HepG2 (cell line): Measurements from ENCODE around the gene TRPC4AP. TPM values are rescaled to one million over a fixed set of nuclear protein-coding genes. Genes with fewer than 3 reads are reported as not detected.
A peak's percentile ranks its signal among the peaks of the same experiment; 100 is the strongest.

ENCODE experiments used
- ARNT2 ChIP-seq: sonication (generic); formaldehyde crosslinking; IDR thresholded peaks from 2 replicates; pipeline ENCODE4 v1.8.0; 2022; ENCODE audit warnings: mild to moderate bottlenecking, low read depth, missing genetic modification reagents, moderate library complexity
- ATAD3A ChIP-seq: sonication (generic); formaldehyde crosslinking; IDR thresholded peaks from 2 replicates; pipeline ENCODE4 v1.4.0; 2020; ENCODE audit warnings: missing genetic modification reagents
- BHLHE40 ChIP-seq: IDR thresholded peaks from 2 replicates; pipeline ENCODE4 v1.6.1; 2011; ENCODE audit warnings: low read length, improper control_type of control experiment
- GTF3A ChIP-seq: sonication (generic); formaldehyde crosslinking; conservative IDR thresholded peaks from 2 replicates; pipeline ENCODE4 v1.4.0; 2020; ENCODE audit warnings: mild to moderate bottlenecking, missing genetic modification reagents
- HNRNPK ChIP-seq: fragments of 200-400 bp; formaldehyde crosslinking; IDR thresholded peaks from 2 replicates; pipeline ENCODE4 v1.6.1; 2018; ENCODE audit warnings: low read length, low read depth, moderate library complexity, mild to moderate bottlenecking; ENCODE audit not compliant: poor library complexity, severe bottlenecking
- HOXA5 ChIP-seq: sonication (generic); formaldehyde crosslinking; IDR thresholded peaks from 2 replicates; pipeline ENCODE4 v1.4.0; 2020; ENCODE audit warnings: missing genetic modification reagents
- IRF9 ChIP-seq: sonication (generic); formaldehyde crosslinking; IDR thresholded peaks from 2 replicates; pipeline ENCODE4 v1.8.0; 2022; ENCODE audit warnings: missing genetic modification reagents, mild to moderate bottlenecking, borderline replicate concordance
- MAFG ChIP-seq: sonication (generic); formaldehyde crosslinking; IDR thresholded peaks from 2 replicates; pipeline ENCODE4 v1.5.1; 2020; ENCODE audit warnings: mild to moderate bottlenecking, missing genetic modification reagents
- RFX3 ChIP-seq: IDR thresholded peaks from 2 replicates; pipeline ENCODE4 v1.6.1; 2016; ENCODE audit warnings: missing biosample characterization, missing genetic modification reagents
- SIX4 ChIP-seq: sonication (generic); formaldehyde crosslinking; IDR thresholded peaks from 2 replicates; pipeline ENCODE4 v1.4.0; 2020; ENCODE audit warnings: missing genetic modification reagents
- SP2 ChIP-seq: sonication (generic); formaldehyde crosslinking; IDR thresholded peaks from 2 replicates; pipeline ENCODE4 v1.5.1; 2020; ENCODE audit warnings: mild to moderate bottlenecking, missing genetic modification reagents
- SSRP1 ChIP-seq: IDR thresholded peaks from 2 replicates; pipeline ENCODE4 v1.6.1; 2016; ENCODE audit warnings: control low read depth
- TERF1 ChIP-seq: sonication (generic); formaldehyde crosslinking; IDR thresholded peaks from 2 replicates; pipeline ENCODE4 v1.8.0; 2022; ENCODE audit warnings: mild to moderate bottlenecking, missing genetic modification reagents, moderate library complexity
- ZBTB40 ChIP-seq, 2 experiments: fragments of 450-650 bp in 1 of 2; sonication (generic) in 1 of 2; formaldehyde crosslinking in 1 of 2; IDR thresholded peaks; 2 replicates each; pipeline versions ENCODE4 v1.6.1 to v1.8.0; 2016 to 2022; ENCODE audit warnings: antibody characterized with exemption in 1 of 2, mild to moderate bottlenecking in 1 of 2, missing genetic modification reagents in 1 of 2
- ZFP36 ChIP-seq: fragments of 150-350 bp; IDR thresholded peaks from 2 replicates; pipeline ENCODE4 v1.6.1; 2018; ENCODE audit warnings: borderline replicate concordance, low read length, low read depth; ENCODE audit not compliant: partially characterized antibody
- ZMAT3 ChIP-seq: sonication (generic); formaldehyde crosslinking; conservative IDR thresholded peaks from 2 replicates; pipeline ENCODE4 v1.7.0; 2021; ENCODE audit warnings: missing genetic modification reagents
- ZNF331 ChIP-seq: sonication (generic); formaldehyde crosslinking; IDR thresholded peaks from 2 replicates; pipeline ENCODE4 v1.4.0; 2020; ENCODE audit warnings: missing genetic modification reagents
- ZNF782 ChIP-seq: sonication (generic); formaldehyde crosslinking; IDR thresholded peaks from 2 replicates; pipeline ENCODE4 v1.4.0; 2020; ENCODE audit warnings: missing genetic modification reagents, mild to moderate bottlenecking, borderline replicate concordance
- ZSCAN12 ChIP-seq: sonication (generic); formaldehyde crosslinking; IDR thresholded peaks from 2 replicates; pipeline ENCODE4 v1.9.0; 2021; ENCODE audit warnings: mild to moderate bottlenecking, missing genetic modification reagents
- polyA plus RNA-seq, 8 experiments: library from polyadenylated mRNA; depleted of rRNA in 3 of 8; stranded (reverse) in 7 of 8; unstranded in 1 of 8; fragments of >200 nt; fragmentation: Illumina TruSeq in 4 of 8; extraction: Trizol in 4 of 8; gene quantifications; 2 replicates each; pipeline versions ENCODE4 v1.2.1 to v1.2.3, GENCODE V29; 2011 to 2016; ENCODE audit warnings: low read depth in 4 of 8, missing spikeins in 1 of 8, mixed read lengths in 1 of 8; ENCODE audit not compliant: insufficient read depth in 1 of 8
- total RNA-seq, 5 experiments: library from RNA; depleted of rRNA; stranded (reverse); fragments of >200 nt; fragmentation: Illumina TruSeq; extraction: Trizol; gene quantifications; 2 replicates each; pipeline ENCODE4 v1.2.3, GENCODE V29; 2016; ENCODE audit warnings: low read depth in 1 of 5

TRPC4AP gene
- total and polyA plus RNA-seq, 2 of the 13 experiments (the other 11 are each of a cell fraction or from before 2014, with no cell fraction given) = 136 to 137 TPM

GRCh38 chr20:34955231-34956040 lies 137.2 kb downstream of the TRPC4AP start, which contains the start of the genes GSS and MYH7B (continued):
- no peak for TF ChIP-seq ZBTB40 (IDR thresholded peaks at IDR 0.05)
- peak; percentile 92 for TF ChIP-seq ZBTB40 (CRISPR knock-in tag; IDR thresholded peaks at IDR 0.05)
- TF ChIP-seq MAFG (CRISPR knock-in tag) = no peak
- peak; percentile 88 for TF ChIP-seq HNRNPK
- peak; percentile 94 for TF ChIP-seq SSRP1 (CRISPR knock-in tag)
- peak; percentile 67; the same call in 1 of the 2 replicates for TF ChIP-seq ATAD3A (CRISPR knock-in tag)
- TF ChIP-seq ZSCAN12 = no peak
- TF ChIP-seq ZNF782 (CRISPR knock-in tag) = peak; percentile 88; the same call in 1 of the 2 replicates
- peak; percentile 65; the same call in 1 of the 2 replicates for TF ChIP-seq SIX4 (CRISPR knock-in tag)
- peak; percentile 93 for TF ChIP-seq ARNT2 (CRISPR knock-in tag)
- no peak; the same call in 1 of the 2 replicates for TF ChIP-seq RFX3 (CRISPR knock-in tag)
- TF ChIP-seq TERF1 (CRISPR knock-in tag) = no peak
- TF ChIP-seq ZNF331 = peak; percentile 84
- TF ChIP-seq SP2 (CRISPR knock-in tag) = no peak
- TF ChIP-seq ZMAT3 (CRISPR knock-in tag) = peak; percentile 96
- peak; percentile 92 for TF ChIP-seq IRF9 (CRISPR knock-in tag)
- no peak for TF ChIP-seq ZFP36
- TF ChIP-seq GTF3A (CRISPR knock-in tag) = peak; percentile 100
- peak; percentile 89 for TF ChIP-seq BHLHE40
- TF ChIP-seq HOXA5 (CRISPR knock-in tag) = peak; percentile 87
